HG03060 (cell line): ENCODE measurements around the gene SPAG16.

Experiments
- ATAC-seq: cut with Tn5 transposase; IDR thresholded peaks from one replicate; pipeline ENCODE4 v1.9.1; 2021; ENCODE audit warnings: low read depth, moderate number of reproducible peaks; ENCODE audit not compliant: unreplicated experiment

Gene SPAG16

GRCh38 chr2:213787869-213788268 lies 503.6 kb downstream of the SPAG16 start:
- ATAC-seq: peak; percentile 61

- no peak for ATAC-seq
These were observed 505.7 kb downstream of the SPAG16 start for GRCh38 chr2:213789940-213790339.

- no peak for ATAC-seq
These were observed 507.8 kb downstream of the SPAG16 start for GRCh38 chr2:213792045-213792444.

GRCh38 chr2:213806125-213806726 lies 522.0 kb downstream of the SPAG16 start:
- ATAC-seq: no peak

- no peak for ATAC-seq
These were observed 532.3 kb downstream of the SPAG16 start for GRCh38 chr2:213816583-213816982.

- no peak for ATAC-seq
These were observed 534.2 kb downstream of the SPAG16 start for GRCh38 chr2:213818436-213818835.

- ATAC-seq: no peak
These were observed 550.1 kb downstream of the SPAG16 start for GRCh38 chr2:213834331-213834730.

GRCh38 chr2:213834746-213835145 lies 550.5 kb downstream of the SPAG16 start:
- no peak for ATAC-seq

GRCh38 chr2:213846856-213847255 lies 562.6 kb downstream of the SPAG16 start:
- ATAC-seq: no peak

- ATAC-seq: no peak
These were observed 563.1 kb downstream of the SPAG16 start for GRCh38 chr2:213847316-213847715.

- ATAC-seq: no peak
These were observed 564.4 kb downstream of the SPAG16 start for GRCh38 chr2:213848631-213849030.

- no peak for ATAC-seq
These were observed 577.4 kb downstream of the SPAG16 start for GRCh38 chr2:213861638-213862037.

GRCh38 chr2:213862407-213863076 lies 578.3 kb downstream of the SPAG16 start:
- ATAC-seq: no peak

- ATAC-seq: no peak
These were observed 579.3 kb downstream of the SPAG16 start for GRCh38 chr2:213863541-213863940.

- ATAC-seq: no peak
These were observed 584.3 kb downstream of the SPAG16 start for GRCh38 chr2:213868526-213868925.

GRCh38 chr2:213885485-213885884 lies 601.2 kb downstream of the SPAG16 start:
- ATAC-seq: no peak

GRCh38 chr2:213914510-213914909 lies 630.2 kb downstream of the SPAG16 start:
- ATAC-seq: no peak

GRCh38 chr2:213920014-213920413 lies 635.8 kb downstream of the SPAG16 start:
- no peak for ATAC-seq

- no peak for ATAC-seq
These were observed 639.3 kb downstream of the SPAG16 start for GRCh38 chr2:213923543-213923942.

- peak; percentile 95 for ATAC-seq
These were observed 650.3 kb downstream of the SPAG16 start for GRCh38 chr2:213934560-213934959.

GRCh38 chr2:213958086-213958485 lies 673.8 kb downstream of the SPAG16 start:
- no peak for ATAC-seq

- no peak for ATAC-seq
These were observed 675.3 kb downstream of the SPAG16 start for GRCh38 chr2:213959589-213959988.
